IMR-90 (cell line): ENCODE measurements around the gene CCL19. TPM values are rescaled to one million over a fixed set of nuclear protein-coding genes. Genes with fewer than 3 reads are reported as not detected.

ENCODE experiments used
- ATAC-seq: fragments of 200-7000 bp; cut with Tn5 transposase; 2 replicates; pipeline ENCODE4 v1.9.1; 2020; ENCODE audit warnings: low read depth, mild to moderate bottlenecking, moderate library complexity
- BruUV-seq: library from RNA; stranded (reverse); fragments of 400-500 nt; replicated peaks from 2 replicates; lab custom pipeline; 2021; lab: Mats Ljungman, UMichigan
- CTCF ChIA-PET: fragments of 300-600 bp; formaldehyde crosslinking; extraction: SDS; loops from one replicate; lab custom pipeline; 2021; ENCODE audit warnings: antibody characterized with exemption; lab: Yijun Ruan, JAX
- POLR2A ChIA-PET: fragments of 300-600 bp; sonication (Branson Sonifier 250); formaldehyde crosslinking; loops from one replicate; lab custom pipeline; 2022; ENCODE audit warnings: antibody characterized with exemption; ENCODE audit not compliant: unreplicated experiment; lab: Charles Lee
- DNase-seq: peaks from one replicate; pipeline ENCODE4 v3.0.0; 2013
- H2AFZ ChIP-seq: replicated peaks from 2 replicates; pipeline ENCODE3; 2013; ENCODE audit warnings: low read length, mild to moderate bottlenecking; ENCODE audit not compliant: poor library complexity
- H2AK5ac ChIP-seq: 2 replicates; pipeline ENCODE4 v1.6.1; 2013; ENCODE audit warnings: low read depth, low read length, inconsistent platforms
- H2AK9ac ChIP-seq: replicated peaks from 2 replicates; pipeline ENCODE3; 2013; ENCODE audit warnings: mild to moderate bottlenecking, low read depth, low read length, moderate library complexity; ENCODE audit not compliant: poor library complexity
- H2BK120ac ChIP-seq: 2 replicates; pipeline ENCODE4 v1.6.1; 2013; ENCODE audit warnings: low read depth, low read length, inconsistent platforms
- H2BK15ac ChIP-seq: 3 replicates; pipeline ENCODE4 v1.6.1; 2013; ENCODE audit warnings: low read depth, low read length, inconsistent platforms
- H2BK20ac ChIP-seq: 2 replicates; pipeline ENCODE4 v1.6.1; 2013; ENCODE audit warnings: low read depth, mild to moderate bottlenecking, inconsistent platforms, low read length, moderate library complexity
- H2BK5ac ChIP-seq: 2 replicates; pipeline ENCODE4 v1.6.1; 2013; ENCODE audit warnings: mild to moderate bottlenecking, low read depth, low read length, inconsistent platforms; ENCODE audit not compliant: poor library complexity, severe bottlenecking
- H3K14ac ChIP-seq: replicated peaks from 2 replicates; pipeline ENCODE4 v1.6.1; 2013; ENCODE audit warnings: low read depth, low read length, inconsistent platforms
- H3K18ac ChIP-seq: 2 replicates; pipeline ENCODE4 v1.6.1; 2013; ENCODE audit warnings: low read depth, low read length, control low read depth
- H3K23ac ChIP-seq: 2 replicates; pipeline ENCODE4 v1.6.1; 2013; ENCODE audit warnings: low read depth, low read length, inconsistent platforms
- H3K27ac ChIP-seq: 2 replicates; pipeline ENCODE4 v1.5.1; 2013; ENCODE audit warnings: mild to moderate bottlenecking, control low read depth, low read length; ENCODE audit not compliant: insufficient read depth
- H3K27me3 ChIP-seq: 2 replicates; pipeline ENCODE4 v1.6.1; 2013; ENCODE audit warnings: low read length; ENCODE audit not compliant: control insufficient read depth, insufficient read depth
- H3K36me3 ChIP-seq: 2 replicates; pipeline ENCODE4 v1.6.1; 2013; ENCODE audit warnings: low read length, mixed read lengths; ENCODE audit not compliant: control insufficient read depth, insufficient read depth
- H3K4ac ChIP-seq: 2 replicates; pipeline ENCODE4 v1.6.1; 2013; ENCODE audit warnings: low read depth, low read length, inconsistent platforms
- H3K4me1 ChIP-seq: 2 replicates; pipeline ENCODE4 v1.6.1; 2013; ENCODE audit warnings: low read length, mixed read lengths; ENCODE audit not compliant: control insufficient read depth, insufficient read depth
- H3K4me2 ChIP-seq: 2 replicates; pipeline ENCODE4 v1.6.1; 2013; ENCODE audit warnings: low read depth, mild to moderate bottlenecking, control low read depth, low read length, moderate library complexity
- H3K4me3 ChIP-seq: 2 replicates; pipeline ENCODE4 v1.5.1; 2013; ENCODE audit warnings: low read depth, mild to moderate bottlenecking, control low read depth, low read length, moderate library complexity; ENCODE audit not compliant: insufficient read depth
- H3K56ac ChIP-seq: 2 replicates; pipeline ENCODE4 v1.6.1; 2013; ENCODE audit warnings: low read length, inconsistent platforms; ENCODE audit not compliant: insufficient read depth; ENCODE audit errors: extremely low read depth
- H3K79me1 ChIP-seq, 2 experiments: 2 replicates each; pipeline ENCODE4 v1.6.1; 2013; ENCODE audit warnings: low read length in 2 of 2, inconsistent platforms in 1 of 2, low read depth in 1 of 2
- H3K9ac ChIP-seq: 2 replicates; pipeline ENCODE4 v1.6.1; 2013; ENCODE audit warnings: low read depth, low read length, control low read depth
- H3K9me1 ChIP-seq: 2 replicates; pipeline ENCODE4 v1.6.1; 2013; ENCODE audit warnings: low read length, inconsistent platforms; ENCODE audit not compliant: insufficient read depth
- H3K9me3 ChIP-seq: 2 replicates; pipeline ENCODE4 v1.6.1; 2013; ENCODE audit warnings: low read length; ENCODE audit not compliant: control insufficient read depth, insufficient read depth
- H4K20me1 ChIP-seq: 2 replicates; pipeline ENCODE4 v1.6.1; 2013; ENCODE audit warnings: low read length, inconsistent platforms; ENCODE audit not compliant: insufficient read depth
- H4K5ac ChIP-seq: 2 replicates; pipeline ENCODE4 v1.6.1; 2013; ENCODE audit warnings: mild to moderate bottlenecking, low read depth, low read length, control low read depth
- H4K8ac ChIP-seq, 2 experiments: 2 replicates each; pipeline ENCODE4 v1.6.1; 2013; ENCODE audit warnings: low read depth in 2 of 2, low read length in 2 of 2, control low read depth in 1 of 2, inconsistent platforms in 1 of 2
- H4K91ac ChIP-seq: 2 replicates; pipeline ENCODE4 v1.6.1; 2013; ENCODE audit warnings: low read depth, low read length, inconsistent platforms; ENCODE audit not compliant: insufficient read depth
- BHLHE40 ChIP-seq: fragments of 150-350 bp; IDR thresholded peaks from 2 replicates; pipeline ENCODE4 v1.6.1; 2016; ENCODE audit warnings: mild to moderate bottlenecking, low read depth, low read length
- CHD1 ChIP-seq: IDR thresholded peaks from 2 replicates; pipeline ENCODE4 v1.6.1; 2012; ENCODE audit warnings: low read depth, low read length, improper control_type of control experiment
- MAZ ChIP-seq: IDR thresholded peaks from 2 replicates; pipeline ENCODE4 v1.6.1; 2012; ENCODE audit warnings: low read depth, mild to moderate bottlenecking, low read length, improper control_type of control experiment, moderate library complexity, borderline replicate concordance
- RCOR1 ChIP-seq: IDR thresholded peaks from 2 replicates; pipeline ENCODE4 v1.6.1; 2012; ENCODE audit warnings: mild to moderate bottlenecking, low read length, improper control_type of control experiment; ENCODE audit not compliant: insufficient replicate concordance
- RFX5 ChIP-seq: IDR thresholded peaks from 2 replicates; pipeline ENCODE4 v1.8.0; 2012; ENCODE audit warnings: low read depth, mild to moderate bottlenecking, low read length, moderate library complexity
- SMC3 ChIP-seq: fragments of 150-350 bp; IDR thresholded peaks from 2 replicates; pipeline ENCODE4 v1.6.1; 2016; ENCODE audit warnings: low read depth, mild to moderate bottlenecking, antibody characterized with exemption, low read length, moderate library complexity
- WGBS, 2 experiments: methylation state at CpG; one replicate each; pipeline versions ENCODE4 v1.1.5 to v1.1.7; 2013; ENCODE audit warnings: missing lambda C conversion rate in 2 of 2; ENCODE audit not compliant: insufficient read length in 1 of 2; ENCODE audit errors: extremely low coverage in 2 of 2; 5-methylcytosine and 5-hydroxymethylcytosine counted together
- dilution Hi-C: fragments of 300-500 bp; cut with HindIII; formaldehyde crosslinking; loops from one replicate; pipeline ENCODE4 v1.14.3; 2018; ENCODE audit warnings: low sequenced_read_pairs; ENCODE audit not compliant: unreplicated experiment
- in situ Hi-C: fragments of 300-500 bp; cut with MboI; formaldehyde crosslinking; loops from 3 replicates; pipeline ENCODE4 v1.14.3; 2019; ENCODE audit warnings: low sequenced_read_pairs, inconsistent platforms, mixed read lengths
- intact Hi-C: fragments of 100-400 bp; cut with micrococcal nuclease; formaldehyde crosslinking; loops from 2 replicates; pipeline ENCODE4 v1.10.0; 2022
- polyA plus RNA-seq, 3 experiments: library from polyadenylated mRNA; depleted of rRNA; stranded (reverse); fragments of >200 nt; gene quantifications; 2 replicates each; pipeline ENCODE4 v1.2.3, GENCODE V29; 2012; ENCODE audit warnings: low replicate concordance in 1 of 3
- total RNA-seq: library from RNA; depleted of rRNA; stranded (reverse); fragments of >200 nt; gene quantifications from 2 replicates; pipeline ENCODE4 v1.2.3, GENCODE V29; 2012

CCL19 gene
- total and polyA plus RNA-seq, 2 of the 4 experiments (the other 2 are of a cell fraction), result not detected

- no peak for ATAC-seq
Observed at GRCh38 chr9:34655394-34655793, 35.7 kb downstream of the CCL19 start.

More at GRCh38 chr9:34655394-34655793, 35.7 kb downstream of the CCL19 start:
- Histone ChIP-seq H3K27ac (no peak overlapping the region), H3K36me3 (peaks cover 4% of the 10 kb centered on the region; the same call in 1 of the 2 replicates), H3K23ac (no peak overlapping the region), H3K4ac (no peak overlapping the region), H3K79me1 (peaks cover 0 to 29% of the 10 kb centered on the region in 2 experiments; a peak in 2 of 4 replicates), H2AK5ac (no peak overlapping the region), H3K9me3 (no peaks in the 10 kb centered on the region), H3K18ac (no peak overlapping the region), H2BK15ac (no peak overlapping the region), H2AFZ (no peak overlapping the region), H3K9ac (no peak overlapping the region), H3K9me1 (peaks cover 30% of the 10 kb centered on the region), H3K4me3 (no peak overlapping the region), H4K8ac (no peak overlapping the region), H3K27me3 (no peaks in the 10 kb centered on the region), H2BK120ac (no peak overlapping the region), H2AK9ac (no peak overlapping the region), H4K5ac (no peak overlapping the region), H4K91ac (no peak overlapping the region), H3K14ac (no peak overlapping the region), H3K4me2 (no peak overlapping the region), H2BK5ac (no peak overlapping the region), H3K4me1 (peaks cover 35% of the 10 kb centered on the region), H2BK20ac (no peak overlapping the region), H4K20me1 (no peaks in the 10 kb centered on the region), H3K56ac (no peak overlapping the region)
- ChIA-PET CTCF (no interaction called here), POLR2A (no interaction called here)
- dilution Hi-C loops (no loop called here), intact Hi-C loops (no loop called here), in situ Hi-C loops (no loop called here)
- TF ChIP-seq CHD1 (no peak), BHLHE40 (no peak), MAZ (no peak), SMC3 (no peak), RFX5 (no peak), RCOR1 (no peak)
- no peak for DNase-seq
- WGBS, 2 experiments, result 87% methylated on average over 3 of the region's 5 CpGs; no CpG with 5 or more reads in 1 of the 2 experiments
- no TSS peak for BruUV-seq
